Prostate gland (tissue), 2 donors: ENCODE results near the gene BET1. TPM values are rescaled to one million over a fixed set of nuclear protein-coding genes. Genes with fewer than 3 reads are reported as not detected.

ENCODE experiments used
- DNase-seq: peaks from one replicate; pipeline ENCODE4 v3.0.0-alpha.2; 2019; ENCODE audit warnings: low spot score
- H3K27ac ChIP-seq, 2 donors: fragments of 200-600 bp; sonication (generic); 2 replicates each; pipeline ENCODE4 v1.5.1; 2017 to 2019
- H3K27me3 ChIP-seq: fragments of 200-600 bp; sonication (generic); replicated peaks from 2 replicates; pipeline ENCODE4 v1.5.1; 2019; ENCODE audit not compliant: insufficient read depth
- H3K36me3 ChIP-seq, 2 donors: fragments of 200-600 bp; sonication (generic); 1 replicate in 1 of 2; 2 replicates in 1 of 2; pipeline versions ENCODE4 v1.5.1 to v1.8.1; 2017 to 2019
- H3K4me1 ChIP-seq: fragments of 200-600 bp; sonication (generic); replicated peaks from 2 replicates; pipeline ENCODE4 v1.5.1; 2019
- H3K4me3 ChIP-seq, 2 donors: fragments of 200-600 bp; sonication (generic); 2 replicates each; pipeline ENCODE4 v1.5.1; 2017 to 2019
- H3K9me3 ChIP-seq: fragments of 200-600 bp; sonication (generic); 2 replicates; pipeline ENCODE4 v1.5.1; 2017
- POLR2A ChIP-seq: fragments of 450-650 bp; IDR thresholded peaks from one replicate; pipeline ENCODE4 v1.6.1; 2016; ENCODE audit warnings: antibody characterized with exemption, mild to moderate bottlenecking
- POLR2AphosphoS5 ChIP-seq: sonication (generic); formaldehyde crosslinking; IDR thresholded peaks from one replicate; pipeline ENCODE4 v1.6.1; 2017; ENCODE audit warnings: antibody characterized with exemption
- WGBS: methylation state at CpG from one replicate; pipeline ENCODE4 v1.1.5; 2018; 5-methylcytosine and 5-hydroxymethylcytosine counted together
- intact Hi-C: fragments of 100-400 bp; cut with DNase I; formaldehyde crosslinking; loops from one replicate; pipeline ENCODE4 v1.14.2; 2022
- total RNA-seq, 2 donors: library from RNA; depleted of rRNA; stranded (reverse); fragments of >200 nt; gene quantifications; one replicate each; pipeline ENCODE4 v1.1.0, GENCODE V29; 2016
- TF ChIP-seq, protein P1 (sequence below), 4 experiments: fragments of 200-600 bp in 2 of 4; fragments of 450-650 bp in 2 of 4; sonication (generic) in 2 of 4; IDR thresholded peaks; 1 replicate in 3 of 4; 2 replicates in 1 of 4; pipeline ENCODE4 v1.5.1; 2016 to 2019; ENCODE audit warnings: antibody characterized with exemption in 4 of 4, mild to moderate bottlenecking in 2 of 4, moderate library complexity in 2 of 4

Gene BET1
- total RNA-seq, 2 donors from 2014 or later: 18.0 to 25.1 TPM

DNA sequence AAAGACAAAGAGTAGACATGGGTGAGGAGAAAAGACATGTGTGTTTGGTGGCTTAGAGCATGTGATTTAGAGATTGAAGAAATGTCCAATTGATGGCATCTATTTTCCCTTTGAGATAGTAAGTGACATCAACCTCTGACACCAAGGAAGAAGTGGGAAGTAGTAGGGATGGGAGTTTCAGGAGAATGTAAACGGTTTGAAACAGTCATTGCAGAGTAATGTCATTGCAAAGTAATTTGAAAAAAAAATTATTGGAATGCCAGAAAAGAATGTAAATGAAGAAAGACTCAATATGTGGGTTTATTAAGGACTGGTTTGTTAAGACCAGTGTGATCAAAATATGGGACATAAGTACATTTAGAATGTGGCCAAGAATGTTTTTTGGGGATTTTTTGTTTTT, 56.0 kb downstream of the BET1 start:
- Histone ChIP-seq H3K27ac (no peak overlapping the region), H3K4me3 (no peak overlapping the region), H3K27me3 (no peaks in the 10 kb centered on the region), H3K4me1 (no peaks in the 10 kb centered on the region), H3K9me3 (no peaks in the 10 kb centered on the region), H3K36me3 (no peaks in the 10 kb centered on the region)
- 60% methylated on average over 1 of the region's 1 CpG for WGBS
- intact Hi-C loops: no loop called here
- TF ChIP-seq POLR2AphosphoS5 (no peak), POLR2A (no peak)
- TF ChIP-seq, protein P1, sequence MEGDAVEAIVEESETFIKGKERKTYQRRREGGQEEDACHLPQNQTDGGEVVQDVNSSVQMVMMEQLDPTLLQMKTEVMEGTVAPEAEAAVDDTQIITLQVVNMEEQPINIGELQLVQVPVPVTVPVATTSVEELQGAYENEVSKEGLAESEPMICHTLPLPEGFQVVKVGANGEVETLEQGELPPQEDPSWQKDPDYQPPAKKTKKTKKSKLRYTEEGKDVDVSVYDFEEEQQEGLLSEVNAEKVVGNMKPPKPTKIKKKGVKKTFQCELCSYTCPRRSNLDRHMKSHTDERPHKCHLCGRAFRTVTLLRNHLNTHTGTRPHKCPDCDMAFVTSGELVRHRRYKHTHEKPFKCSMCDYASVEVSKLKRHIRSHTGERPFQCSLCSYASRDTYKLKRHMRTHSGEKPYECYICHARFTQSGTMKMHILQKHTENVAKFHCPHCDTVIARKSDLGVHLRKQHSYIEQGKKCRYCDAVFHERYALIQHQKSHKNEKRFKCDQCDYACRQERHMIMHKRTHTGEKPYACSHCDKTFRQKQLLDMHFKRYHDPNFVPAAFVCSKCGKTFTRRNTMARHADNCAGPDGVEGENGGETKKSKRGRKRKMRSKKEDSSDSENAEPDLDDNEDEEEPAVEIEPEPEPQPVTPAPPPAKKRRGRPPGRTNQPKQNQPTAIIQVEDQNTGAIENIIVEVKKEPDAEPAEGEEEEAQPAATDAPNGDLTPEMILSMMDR (IDR thresholded peaks at IDR 0.05): no peak
- DNase-seq: no peak

GRCh38 chr7:93945756-93946535, 58.2 kb downstream of the BET1 start:
- intact Hi-C loops: no loop called here
- TF ChIP-seq, protein P1 (IDR thresholded peaks at IDR 0.05): no peak
- TF ChIP-seq POLR2A (no peak), POLR2AphosphoS5 (no peak)
- no peaks in the 10 kb centered on the region for H3K9me3 ChIP-seq
- no peak overlapping the region for H3K27ac ChIP-seq
- no peak overlapping the region for H3K4me3 ChIP-seq
- H3K4me1 ChIP-seq: no peaks in the 10 kb centered on the region
- WGBS: 81% methylated on average over 5 of the region's 5 CpGs
- H3K27me3 ChIP-seq: no peaks in the 10 kb centered on the region
- H3K36me3 ChIP-seq: no peaks in the 10 kb centered on the region
- no peak for DNase-seq

- Histone ChIP-seq H3K4me3 (no peak overlapping the region), H3K27ac (no peak overlapping the region), H3K36me3 (no peaks in the 10 kb centered on the region), H3K4me1 (no peaks in the 10 kb centered on the region), H3K9me3 (no peaks in the 10 kb centered on the region), H3K27me3 (no peaks in the 10 kb centered on the region)
- TF ChIP-seq POLR2A: no peak
- intact Hi-C loops: no loop called here
- DNase-seq: no peak
- WGBS: 15% methylated on average over 3 of the region's 3 CpGs
Observed at GRCh38 chr7:93945083-93945482, 59.1 kb downstream of the BET1 start.

DNA sequence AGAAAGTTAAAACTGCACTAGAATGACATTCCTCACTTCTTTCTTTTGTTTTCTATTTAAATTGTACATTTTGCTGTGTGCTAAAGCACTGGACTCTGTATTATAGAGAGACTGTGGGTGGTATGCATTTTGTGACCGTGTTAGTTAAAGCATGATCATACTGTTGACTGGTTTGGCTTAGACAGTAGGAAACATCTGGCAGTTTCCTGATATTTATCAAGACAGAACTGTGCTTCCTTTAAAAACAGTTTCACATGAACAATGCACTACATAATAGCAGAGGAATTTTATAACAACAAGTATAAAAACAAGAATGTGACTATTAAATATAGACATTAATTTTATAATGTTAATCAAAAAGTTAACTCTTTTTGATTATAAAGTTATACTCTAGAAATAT, 59.5 kb downstream of the BET1 start:
- Histone ChIP-seq H3K27ac (no peak overlapping the region), H3K27me3 (no peaks in the 10 kb centered on the region), H3K4me3 (no peak overlapping the region), H3K4me1 (no peaks in the 10 kb centered on the region), H3K9me3 (no peaks in the 10 kb centered on the region), H3K36me3 (no peaks in the 10 kb centered on the region)
- TF ChIP-seq, protein P1 (IDR thresholded peaks at IDR 0.05): no peak
- TF ChIP-seq POLR2A (no peak), POLR2AphosphoS5 (no peak)
- 0% methylated on average over 1 of the region's 1 CpG for WGBS
- intact Hi-C loops: no loop called here
- no peak for DNase-seq

DNA sequence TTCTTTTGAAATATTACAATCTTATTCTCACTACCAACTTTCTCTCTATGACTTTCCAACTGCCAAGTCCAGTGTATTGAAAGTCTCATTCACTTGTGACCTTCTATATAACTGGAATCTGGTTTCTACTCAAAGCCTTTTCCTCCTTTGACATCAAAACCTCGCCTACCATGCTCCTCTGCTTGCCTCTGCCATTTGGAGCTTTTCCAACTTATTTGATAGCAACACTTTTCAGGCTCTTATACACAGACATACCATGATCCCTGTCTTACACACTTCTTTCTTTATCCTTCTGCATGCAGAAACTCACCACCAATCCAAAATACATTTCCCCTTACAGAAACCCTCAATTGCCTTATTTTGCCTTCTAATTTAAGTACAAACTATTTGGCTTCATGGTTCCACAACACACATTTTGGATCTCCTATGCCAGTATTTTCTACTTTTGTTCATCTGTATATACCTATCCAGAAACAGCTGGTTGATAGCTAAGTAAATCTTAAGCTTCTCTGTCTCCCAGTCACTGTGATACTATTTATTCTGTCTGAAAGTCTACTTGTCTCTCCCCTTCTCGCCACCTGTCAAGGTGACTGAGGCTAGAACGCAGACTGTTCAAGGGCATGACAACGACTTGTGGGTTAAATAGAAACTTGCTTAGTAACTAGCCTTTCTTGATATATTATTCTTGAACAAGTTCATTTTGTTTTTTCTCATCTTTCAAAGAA, 60.2 kb downstream of the BET1 start:
- intact Hi-C loops: no loop called here
- Histone ChIP-seq H3K9me3 (no peaks in the 10 kb centered on the region), H3K27me3 (no peaks in the 10 kb centered on the region), H3K27ac (no peak overlapping the region), H3K36me3 (no peaks in the 10 kb centered on the region), H3K4me3 (no peak overlapping the region), H3K4me1 (no peaks in the 10 kb centered on the region)
- 71% methylated on average over 4 of the region's 4 CpGs for WGBS
- no peak for TF ChIP-seq POLR2AphosphoS5
- TF ChIP-seq POLR2A: no peak
- TF ChIP-seq, protein P1 (IDR thresholded peaks at IDR 0.05): no peak
- no peak for DNase-seq

Other genes with a start within 250 kb of the BET1 start
- 10 to 100 TPM in 1 of 2 donors, 1 to 10 TPM in 1; 1.7 to 10.3 TPM for gene TFPI2, start 113.6 kb downstream of the BET1 start, total RNA-seq
- gene GNGT1, start 97.8 kb downstream of the BET1 start, total RNA-seq: not detected
- gene GNG11, start 82.6 kb downstream of the BET1 start, total RNA-seq: 1 to 10 TPM; 6.1 to 8.9 TPM